Activated T-cell treated with anti-CD3 and anti-CD28 coated beads, Interleukin-2, amount 50 U/mL, for 24 hours (primary cell): ENCODE measurements around the gene NT5M.
"Not testable (repeated sequence)": the region's sequence is repeated elsewhere in the genome, so short reads cannot be mapped to it uniquely, and the experiment has no call there.

Source experiments
- DNase-seq: peaks from one replicate; pipeline ENCODE4 v3.0.0-alpha.2; 2020
- H3K27ac Mint-ChIP-seq: 2 replicates; pipeline ENCODE4 v1.8.0; 2020; ENCODE audit warnings: mild to moderate bottlenecking, mixed read lengths
- H3K27me3 Mint-ChIP-seq: 2 replicates; pipeline ENCODE4 v1.8.0; 2020; ENCODE audit warnings: mixed read lengths
- H3K36me3 Mint-ChIP-seq: 2 replicates; pipeline ENCODE4 v1.8.0; 2020; ENCODE audit warnings: low read depth, mixed read lengths
- H3K4me1 Mint-ChIP-seq: 2 replicates; pipeline ENCODE4 v1.8.0; 2020; ENCODE audit warnings: low read depth, mixed read lengths
- H3K4me3 Mint-ChIP-seq: 2 replicates; pipeline ENCODE4 v1.8.0; 2020; ENCODE audit warnings: mild to moderate bottlenecking, moderate library complexity, mixed read lengths
- H3K9me3 Mint-ChIP-seq: 2 replicates; pipeline ENCODE4 v1.8.0; 2020; ENCODE audit warnings: mixed read lengths

Gene NT5M

DNA sequence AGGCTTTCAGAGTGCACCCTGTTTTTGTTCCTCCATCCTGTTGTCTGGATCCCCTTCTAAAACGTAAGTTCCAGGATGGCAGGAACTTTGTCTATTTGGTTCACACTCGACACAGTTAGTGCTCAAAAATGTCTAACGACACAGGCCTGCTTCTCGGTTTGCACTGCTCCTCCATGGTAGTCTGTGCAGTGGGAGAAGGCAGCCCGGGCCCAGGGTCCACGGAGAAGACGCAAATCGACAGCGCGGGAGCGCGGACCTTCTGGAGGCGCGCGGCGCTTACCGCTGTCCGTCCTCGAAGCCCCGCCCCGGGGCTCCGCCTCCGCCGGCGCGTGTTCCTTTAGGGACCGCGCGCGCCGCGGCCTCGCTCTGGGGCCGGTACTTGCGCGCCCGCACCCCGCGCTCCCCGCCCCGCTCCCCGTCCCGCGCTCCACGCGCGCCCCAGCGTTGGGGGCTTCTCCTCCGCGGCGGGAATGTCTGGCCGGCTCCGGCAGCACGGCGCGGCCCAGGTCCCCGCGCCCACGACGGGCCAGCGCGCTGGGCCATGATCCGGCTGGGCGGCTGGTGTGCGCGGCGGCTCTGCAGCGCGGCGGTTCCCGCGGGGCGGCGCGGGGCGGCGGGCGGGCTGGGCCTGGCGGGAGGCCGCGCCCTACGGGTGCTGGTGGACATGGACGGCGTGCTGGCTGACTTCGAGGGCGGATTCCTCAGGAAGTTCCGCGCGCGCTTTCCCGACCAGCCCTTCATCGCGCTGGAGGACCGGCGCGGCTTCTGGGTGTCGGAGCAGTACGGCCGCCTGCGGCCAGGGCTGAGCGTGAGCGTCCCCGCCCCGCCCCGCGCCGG lies at the start of gene NT5M:
NT5M (plus strand) TSS at position 364 of the 837 bp plus-strand sequence; CDS start at position 542, 178 bp downstream.
- H3K27ac Mint-ChIP-seq: peak within 1 kb of the TSS; percentile 83
- H3K27me3 Mint-ChIP-seq: peaks cover 5% of the 10 kb centered on the region
- peak; percentile 84 for DNase-seq
- H3K9me3 Mint-ChIP-seq: no peaks in the 10 kb centered on the region
- peaks cover 46% of the 10 kb centered on the region for H3K4me1 Mint-ChIP-seq
- no peaks in the 10 kb centered on the region for H3K36me3 Mint-ChIP-seq
- peak within 1 kb of the TSS; percentile 82 for H3K4me3 Mint-ChIP-seq

- H3K36me3 Mint-ChIP-seq: peaks cover 89% of the 10 kb centered on the region
- H3K27ac Mint-ChIP-seq: peak overlapping the region; percentile 42
- no peaks in the 10 kb centered on the region for H3K4me1 Mint-ChIP-seq
- no peaks in the 10 kb centered on the region for H3K9me3 Mint-ChIP-seq
- no peaks in the 10 kb centered on the region for H3K27me3 Mint-ChIP-seq
- no peak overlapping the region for H3K4me3 Mint-ChIP-seq
- DNase-seq: no peak
These were observed 49.8 kb upstream of the NT5M start for GRCh38 chr17:17253406-17253805.

DNA sequence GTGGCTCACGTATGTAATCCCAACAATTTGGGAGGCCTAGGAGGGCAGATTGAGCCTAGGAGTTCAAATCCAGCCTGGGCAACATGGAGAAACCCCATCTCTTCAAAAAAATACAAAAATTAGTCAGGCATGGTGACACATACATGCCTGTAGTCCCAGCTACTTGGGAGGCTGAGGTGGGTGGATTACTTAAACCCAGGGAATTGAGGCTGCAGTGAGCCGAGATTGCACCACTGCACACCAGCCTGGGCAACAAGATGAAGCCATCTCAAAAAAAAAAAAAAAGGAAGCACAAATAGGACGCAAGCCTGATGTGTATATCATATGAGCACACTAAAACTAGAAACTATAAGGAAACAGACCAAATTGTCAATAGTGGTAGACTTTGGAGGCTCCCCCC lies 49.1 kb upstream of the NT5M start:
- no peak for DNase-seq
- H3K27ac Mint-ChIP-seq: no peak overlapping the region
- H3K36me3 Mint-ChIP-seq: peaks cover 89% of the 10 kb centered on the region
- no peaks in the 10 kb centered on the region for H3K9me3 Mint-ChIP-seq
- H3K4me3 Mint-ChIP-seq: no peak overlapping the region
- no peaks in the 10 kb centered on the region for H3K4me1 Mint-ChIP-seq
- no peaks in the 10 kb centered on the region for H3K27me3 Mint-ChIP-seq

DNA sequence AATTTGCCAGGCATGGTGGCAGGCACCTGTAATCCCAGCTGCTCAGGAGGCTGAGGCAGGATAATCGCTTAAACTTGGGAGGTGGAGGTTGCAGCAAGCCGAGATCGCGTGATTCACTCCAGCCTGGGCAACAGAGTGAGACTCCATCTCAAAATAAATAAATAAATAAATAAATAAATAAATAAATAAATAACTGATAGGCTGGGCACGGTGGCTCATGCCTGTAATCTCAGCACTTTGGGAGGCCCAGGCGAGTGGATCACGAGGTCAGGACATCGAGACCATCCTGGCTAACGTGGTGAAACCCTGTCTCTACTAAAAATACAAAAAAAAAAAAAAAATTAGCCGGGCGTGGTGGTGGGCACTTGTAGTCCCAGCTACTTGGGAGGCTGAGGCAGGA lies 47.5 kb upstream of the NT5M start:
- H3K4me3 Mint-ChIP-seq, DNase-seq, H3K4me1 Mint-ChIP-seq, H3K27me3 Mint-ChIP-seq, H3K9me3 Mint-ChIP-seq, H3K27ac Mint-ChIP-seq: not testable (repeated sequence)
- peaks cover 91% of the 10 kb centered on the region for H3K36me3 Mint-ChIP-seq

DNA sequence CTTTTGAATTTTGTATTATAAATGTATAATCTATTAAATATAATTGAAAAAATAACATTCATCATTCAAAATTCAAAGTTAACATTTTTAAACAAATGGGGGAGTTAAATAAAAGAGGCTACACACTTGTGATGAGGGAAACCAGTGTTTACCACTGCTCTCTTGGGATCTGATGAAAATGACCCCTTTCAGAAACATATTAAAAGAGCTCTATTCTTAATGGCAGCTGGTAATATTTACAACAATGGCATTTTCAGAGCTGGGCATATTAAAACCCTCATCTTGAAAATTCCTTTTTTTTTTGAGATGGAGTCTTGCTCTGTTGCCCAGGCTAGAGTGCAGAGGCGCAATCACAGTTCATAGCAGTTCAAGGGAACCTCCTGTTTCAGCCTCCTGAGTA lies 46.9 kb upstream of the NT5M start:
- Mint-ChIP-seq H3K4me1 (no peaks in the 10 kb centered on the region), H3K9me3 (no peaks in the 10 kb centered on the region), H3K36me3 (peaks cover 91% of the 10 kb centered on the region), H3K4me3 (no peak overlapping the region), H3K27me3 (no peaks in the 10 kb centered on the region), H3K27ac (peak overlapping the region; percentile 40)
- DNase-seq: no peak

GRCh38 chr17:17258011-17258410 lies 45.2 kb upstream of the NT5M start:
- Mint-ChIP-seq H3K4me1 (no peaks in the 10 kb centered on the region), H3K27me3 (no peaks in the 10 kb centered on the region), H3K36me3 (peaks cover 88% of the 10 kb centered on the region), H3K4me3 (no peak overlapping the region), H3K27ac (peak overlapping the region; percentile 44), H3K9me3 (no peaks in the 10 kb centered on the region)
- no peak for DNase-seq

GRCh38 chr17:17258998-17259397 lies 44.2 kb upstream of the NT5M start:
- H3K27me3 Mint-ChIP-seq: no peaks in the 10 kb centered on the region
- no peaks in the 10 kb centered on the region for H3K4me1 Mint-ChIP-seq
- H3K27ac Mint-ChIP-seq: peak overlapping the region; percentile 24
- H3K36me3 Mint-ChIP-seq: peaks cover 83% of the 10 kb centered on the region
- no peak for DNase-seq
- H3K9me3 Mint-ChIP-seq: no peaks in the 10 kb centered on the region
- H3K4me3 Mint-ChIP-seq: no peak overlapping the region

GRCh38 chr17:17264430-17264829 lies 38.7 kb upstream of the NT5M start:
- Mint-ChIP-seq H3K9me3 (no peaks in the 10 kb centered on the region), H3K4me3 (no peak overlapping the region), H3K27me3 (no peaks in the 10 kb centered on the region), H3K4me1 (no peaks in the 10 kb centered on the region), H3K36me3 (peaks cover 85% of the 10 kb centered on the region), H3K27ac (no peak overlapping the region)
- DNase-seq: no peak

GRCh38 chr17:17269926-17270773 lies 33.0 kb upstream of the NT5M start:
- DNase-seq: peak; percentile 37
- Mint-ChIP-seq H3K4me3 (no peak overlapping the region), H3K9me3 (no peaks in the 10 kb centered on the region), H3K4me1 (peaks cover 2% of the 10 kb centered on the region), H3K27ac (no peak overlapping the region), H3K36me3 (peaks cover 88% of the 10 kb centered on the region), H3K27me3 (no peaks in the 10 kb centered on the region)

DNA sequence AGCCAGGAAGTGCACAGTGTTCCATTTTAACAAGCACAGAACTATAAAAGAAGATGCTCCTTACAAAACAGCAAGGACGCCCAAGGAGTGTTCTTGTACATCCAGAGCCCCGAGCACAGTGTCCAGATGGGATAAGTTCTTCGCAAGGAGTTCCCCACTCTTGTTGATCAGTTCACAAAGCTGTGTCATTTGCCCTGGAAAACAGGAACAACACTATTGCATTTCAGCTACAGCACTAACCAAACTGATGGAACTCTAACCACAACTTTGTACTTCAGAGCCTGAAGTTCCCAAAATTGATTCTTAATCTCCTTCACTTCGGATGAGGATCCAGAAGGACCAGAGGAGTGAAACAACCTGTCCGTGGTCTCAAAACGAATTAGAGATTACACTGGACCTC lies 27.2 kb upstream of the NT5M start:
- Mint-ChIP-seq H3K4me3 (no peak overlapping the region), H3K4me1 (peaks cover 37% of the 10 kb centered on the region), H3K27me3 (no peaks in the 10 kb centered on the region), H3K36me3 (peaks cover 83% of the 10 kb centered on the region), H3K27ac (peak overlapping the region; percentile 48), H3K9me3 (no peaks in the 10 kb centered on the region)
- no peak for DNase-seq

- not testable (repeated sequence) for H3K9me3 Mint-ChIP-seq, H3K27me3 Mint-ChIP-seq, H3K4me3 Mint-ChIP-seq, DNase-seq
- H3K4me1 Mint-ChIP-seq: peaks cover 47% of the 10 kb centered on the region
- peak overlapping the region; percentile 50 for H3K27ac Mint-ChIP-seq
- H3K36me3 Mint-ChIP-seq: peaks cover 74% of the 10 kb centered on the region
These were observed 25.7 kb upstream of the NT5M start for GRCh38 chr17:17277431-17277830.

DNA sequence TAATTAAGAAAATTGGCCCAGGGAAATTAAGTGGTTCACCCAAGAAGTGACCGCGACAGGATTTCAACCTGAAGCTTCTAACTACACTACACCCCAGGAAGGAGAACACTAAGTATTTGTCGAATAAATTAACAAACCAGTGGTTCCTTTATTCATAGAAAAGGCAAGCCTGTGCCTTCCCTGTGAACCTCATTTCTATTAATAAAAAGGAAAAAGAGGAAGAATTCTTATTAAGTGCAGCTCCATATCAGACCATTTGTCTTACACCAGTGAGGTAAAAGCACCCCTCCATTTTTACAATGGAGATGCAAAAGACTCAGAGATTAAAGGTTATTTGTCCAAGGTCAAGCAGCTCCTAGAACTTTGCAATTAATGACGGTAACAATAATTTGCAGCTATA lies 23.9 kb upstream of the NT5M start:
- peak overlapping the region; percentile 96 for H3K27ac Mint-ChIP-seq
- H3K4me1 Mint-ChIP-seq: peaks cover 47% of the 10 kb centered on the region
- H3K4me3 Mint-ChIP-seq: peak overlapping the region; percentile 97
- no peak for DNase-seq
- no peaks in the 10 kb centered on the region for H3K27me3 Mint-ChIP-seq
- H3K36me3 Mint-ChIP-seq: peaks cover 55% of the 10 kb centered on the region
- H3K9me3 Mint-ChIP-seq: no peaks in the 10 kb centered on the region

GRCh38 chr17:17280613-17281549 lies 22.3 kb upstream of the NT5M start, which contains the start of gene COPS3:
COPS3 (minus strand) TSS chr17:17281246; CDS start chr17:17281186, 60 bp downstream.
- Mint-ChIP-seq H3K27me3 (no peaks in the 10 kb centered on the region), H3K36me3 (peaks cover 44% of the 10 kb centered on the region), H3K4me1 (peaks cover 44% of the 10 kb centered on the region), H3K9me3 (no peaks in the 10 kb centered on the region), H3K27ac (peak within 1 kb of the TSS; percentile 96), H3K4me3 (peak within 1 kb of the TSS; percentile 97)
- DNase-seq: peak; percentile 97

GRCh38 chr17:17285951-17286350 lies 17.2 kb upstream of the NT5M start:
- Mint-ChIP-seq H3K4me3 (no peak overlapping the region), H3K9me3 (no peaks in the 10 kb centered on the region), H3K36me3 (peaks cover 1% of the 10 kb centered on the region), H3K4me1 (peaks cover 10% of the 10 kb centered on the region), H3K27me3 (no peaks in the 10 kb centered on the region), H3K27ac (no peak overlapping the region)
- no peak for DNase-seq
